GM19467 (cell line): ENCODE measurements around the gene TTLL3.
"Not testable (repeated sequence)": the region's sequence is repeated elsewhere in the genome, so short reads cannot be mapped to it uniquely, and the experiment has no call there.

Experiments used
- ATAC-seq: cut with Tn5 transposase; IDR thresholded peaks from one replicate; pipeline ENCODE4 v1.9.1; 2021; ENCODE audit warnings: mild to moderate bottlenecking, moderate library complexity; ENCODE audit not compliant: unreplicated experiment

Gene TTLL3

GRCh38 chr3:9834520-9835380, 24.7 kb downstream of the TTLL3 start:
- ATAC-seq: no peak

DNA sequence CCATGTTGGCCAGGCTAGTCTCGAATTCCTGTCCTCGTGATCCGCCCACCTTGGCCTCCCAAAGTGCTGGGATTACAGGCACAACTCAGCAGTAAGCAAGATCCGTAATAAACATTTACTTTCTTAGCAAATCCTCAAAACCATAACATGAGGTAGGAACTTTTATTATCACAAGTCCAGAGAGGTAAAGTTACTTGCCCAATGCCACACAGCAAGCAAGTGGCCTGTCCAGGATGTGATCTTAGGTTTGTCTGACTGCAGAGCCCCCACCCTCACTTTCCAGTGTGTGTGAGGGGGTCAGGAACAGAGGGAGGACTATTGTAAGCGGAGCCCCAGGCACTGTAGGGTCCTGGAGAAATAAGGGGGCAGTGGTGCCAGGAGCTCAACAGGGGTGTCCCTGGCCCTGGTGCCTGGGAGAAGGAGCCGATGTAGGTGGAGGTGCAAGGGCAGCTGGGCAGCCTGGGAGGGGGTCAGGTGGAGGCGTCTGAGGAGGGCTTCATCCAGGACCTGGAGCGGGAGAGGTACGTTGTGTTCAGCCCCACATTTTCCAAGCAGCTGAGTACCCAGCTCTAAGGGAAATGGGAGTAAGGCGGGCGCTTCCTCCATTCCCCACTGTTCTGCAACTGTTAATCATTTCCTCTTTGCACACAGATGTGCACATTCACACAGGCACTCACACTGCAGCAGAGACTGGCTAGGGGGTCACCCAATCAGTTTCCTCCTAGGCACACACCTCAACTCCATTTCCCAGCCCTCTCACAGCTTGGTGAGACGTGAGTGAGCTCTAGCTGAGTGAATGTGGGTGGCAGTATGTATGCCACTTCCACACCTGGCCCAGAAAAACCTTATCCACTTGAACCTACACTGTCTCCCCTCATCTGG, 27.9 kb downstream of the TTLL3 start:
- ATAC-seq: no peak

GRCh38 chr3:9838856-9839255, 28.8 kb downstream of the TTLL3 start:
- ATAC-seq: no peak

GRCh38 chr3:9841015-9841414, 31.0 kb downstream of the TTLL3 start:
- ATAC-seq: no peak

- peak; percentile 97 for ATAC-seq
These were observed 33.8 kb downstream of the TTLL3 start, which contains the start of gene RPUSD3 for GRCh38 chr3:9843715-9844438. TSS of gene RPUSD3 (minus strand) at chr3:9844008. CDS start at chr3:9843990, 18 bp downstream.

DNA sequence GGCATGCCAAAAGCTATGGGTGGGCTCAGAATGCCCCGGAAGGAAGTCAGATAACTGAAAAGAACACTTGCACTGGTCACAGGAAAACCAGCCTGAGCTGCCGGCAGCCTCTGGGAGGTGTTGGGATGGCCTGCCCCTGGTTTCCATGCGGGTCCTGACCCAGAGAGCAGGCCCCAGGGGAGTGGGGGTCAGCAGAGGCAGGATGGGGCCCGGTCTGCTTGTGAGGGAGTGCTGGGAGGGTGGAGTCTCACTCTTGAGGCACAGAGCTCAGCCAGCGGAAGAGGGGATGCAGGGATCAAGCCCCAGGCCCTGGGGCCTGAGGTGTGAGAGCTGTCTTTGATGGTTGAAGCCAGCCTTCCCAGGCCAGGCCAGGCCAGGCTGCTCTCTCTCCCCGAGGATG, 36.2 kb downstream of the TTLL3 start:
- ATAC-seq: no peak

GRCh38 chr3:9846931-9847488, 36.9 kb downstream of the TTLL3 start:
- ATAC-seq: no peak

GRCh38 chr3:9847870-9848269, 37.8 kb downstream of the TTLL3 start:
- ATAC-seq: not testable (repeated sequence)

DNA sequence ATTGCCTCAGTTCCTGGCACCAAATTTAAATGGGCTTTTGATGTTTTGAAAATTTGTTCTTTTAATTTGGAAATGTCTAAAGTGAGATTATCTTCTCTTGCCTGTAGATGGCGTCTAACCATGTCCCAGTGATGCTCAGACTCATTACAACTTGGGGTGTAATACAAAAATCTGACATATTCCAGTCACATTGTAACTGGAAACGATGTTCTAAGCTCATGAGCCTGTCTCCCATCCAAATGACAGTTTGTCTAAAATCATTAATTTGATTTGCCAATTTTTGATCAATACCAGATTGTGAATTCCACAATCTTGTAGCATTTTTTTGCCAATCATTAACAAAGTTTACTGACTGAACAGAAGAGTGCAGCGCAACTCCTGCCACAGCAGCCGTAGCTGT, 38.8 kb downstream of the TTLL3 start:
- not testable (repeated sequence) for ATAC-seq

GRCh38 chr3:9851383-9851782, 41.3 kb downstream of the TTLL3 start:
- ATAC-seq: not testable (repeated sequence)

DNA sequence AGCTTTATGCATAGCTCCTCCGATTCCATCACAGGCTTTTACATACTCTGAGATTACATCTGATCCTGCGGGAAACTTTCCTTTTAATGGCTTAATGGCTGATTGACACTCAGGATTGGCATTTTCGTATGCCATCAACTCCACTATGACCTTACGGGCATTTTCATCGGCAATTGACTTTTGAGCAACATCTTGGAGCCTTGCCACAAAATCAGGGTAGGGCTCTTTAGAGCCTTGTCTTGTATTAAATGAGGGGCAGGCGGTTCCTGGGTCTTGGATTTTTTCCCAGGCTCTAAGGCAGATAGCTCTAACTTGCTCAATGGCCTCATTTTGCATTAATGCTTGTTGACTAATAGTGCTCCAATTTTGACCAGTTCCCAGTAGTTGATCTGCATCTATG, 41.9 kb downstream of the TTLL3 start:
- not testable (repeated sequence) for ATAC-seq

DNA sequence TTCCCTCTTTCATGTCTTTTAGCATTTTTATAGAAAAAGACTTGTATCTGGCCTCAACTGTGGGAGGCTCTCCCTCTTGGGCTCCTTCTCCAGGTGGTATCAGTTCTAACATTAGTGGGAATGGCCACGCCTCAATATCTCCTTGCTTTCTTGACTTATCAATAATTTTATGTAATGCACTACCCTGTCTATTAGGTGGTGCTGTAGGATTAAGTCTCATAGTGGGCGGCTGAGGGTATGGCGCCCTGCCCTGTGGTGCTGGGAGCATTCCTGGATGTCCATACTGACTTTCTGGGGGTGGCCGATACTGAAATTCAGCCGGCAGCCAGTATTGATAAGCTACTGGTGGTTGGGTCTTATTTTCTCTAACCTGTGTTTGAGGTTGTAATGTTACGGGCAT, 42.5 kb downstream of the TTLL3 start:
- ATAC-seq: no peak

DNA sequence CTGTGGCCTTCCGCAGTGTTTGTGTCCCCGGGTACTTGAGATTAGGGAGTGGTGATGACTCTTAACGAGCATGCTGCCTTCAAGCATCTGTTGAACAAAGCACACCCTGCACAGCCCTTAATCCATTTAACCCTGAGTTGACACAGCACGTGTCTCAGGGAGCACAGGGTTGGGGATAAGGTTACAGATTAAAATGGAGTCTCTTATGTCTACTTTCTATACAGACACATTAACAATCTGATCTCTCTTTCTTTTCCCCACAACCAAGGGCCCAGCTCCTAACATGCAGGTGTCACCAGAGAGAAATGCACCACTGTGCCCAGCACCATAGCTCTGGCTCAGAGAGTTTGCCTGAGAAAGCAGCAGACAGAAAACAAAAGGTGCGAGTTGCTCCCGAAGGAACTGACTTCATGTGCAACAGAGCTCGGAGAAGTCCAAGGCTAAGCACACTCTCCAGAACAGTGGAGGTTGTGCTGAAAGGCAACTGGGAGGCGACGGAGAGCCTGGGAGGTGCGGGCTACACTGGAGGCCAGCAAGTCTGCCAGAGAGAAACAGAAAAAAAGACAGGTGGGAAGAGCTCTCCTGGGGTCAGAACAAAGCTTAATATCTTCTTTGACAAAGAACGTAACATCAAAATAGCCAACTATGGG, 44.4 kb downstream of the TTLL3 start:
- not testable (repeated sequence) for ATAC-seq

GRCh38 chr3:9855594-9855993, 45.5 kb downstream of the TTLL3 start:
- no peak for ATAC-seq

DNA sequence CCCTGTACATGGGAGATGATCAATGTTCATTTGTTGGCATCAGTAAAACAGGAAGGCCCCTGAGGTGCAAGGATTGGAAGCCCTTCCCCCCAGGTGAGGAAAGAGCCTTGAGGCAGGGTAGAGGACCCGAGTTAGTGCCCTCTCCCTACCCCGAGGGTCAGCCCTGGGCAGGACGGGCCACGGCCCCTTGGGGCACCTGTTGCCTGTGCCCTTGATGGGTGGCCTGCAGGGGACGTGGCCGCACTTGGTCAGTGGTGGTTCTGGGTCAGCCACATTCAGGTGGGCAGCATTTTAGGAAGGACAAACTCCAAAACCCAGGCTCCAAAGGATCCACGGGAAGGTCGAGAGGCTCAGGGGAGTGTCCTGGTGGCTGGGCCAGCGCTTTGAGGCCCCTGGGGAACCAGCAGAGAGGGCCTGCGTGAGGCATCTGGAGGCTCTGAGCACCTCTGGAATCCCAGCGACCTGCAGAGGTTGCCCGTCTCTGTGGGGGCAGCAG, 49.5 kb downstream of the TTLL3 start:
- no peak for ATAC-seq

GRCh38 chr3:9861201-9861600, 51.1 kb downstream of the TTLL3 start:
- no peak for ATAC-seq

DNA sequence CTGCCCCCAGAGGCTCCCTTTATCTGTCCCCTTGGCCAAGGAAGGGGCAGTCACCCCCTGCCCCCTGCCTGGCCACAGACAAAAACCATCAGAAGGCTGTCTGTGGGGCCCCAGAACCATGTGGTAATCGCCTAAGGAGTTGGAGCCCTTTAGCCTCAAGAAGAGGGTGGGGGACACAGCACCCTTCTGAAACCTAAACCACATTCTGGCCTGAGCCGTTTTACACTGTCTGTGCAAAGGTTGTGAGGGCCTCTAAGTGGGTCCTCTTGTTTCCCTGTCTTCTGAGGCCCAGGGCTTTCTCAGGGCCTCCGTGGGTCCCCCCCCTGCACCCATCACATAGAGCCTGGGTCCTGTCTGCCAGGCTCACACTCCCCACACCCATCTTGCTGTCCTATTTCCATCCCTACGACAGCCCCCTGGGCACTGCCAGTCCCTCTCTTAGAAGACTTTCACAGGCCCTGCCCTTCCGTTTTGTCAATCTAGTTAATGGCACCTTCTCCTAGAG, 51.6 kb downstream of the TTLL3 start:
- no peak for ATAC-seq

GRCh38 chr3:9862391-9863057, 52.5 kb downstream of the TTLL3 start:
- no peak for ATAC-seq

- no peak for ATAC-seq
These were observed 53.2 kb downstream of the TTLL3 start for GRCh38 chr3:9863058-9863772.
